HG02642 (cell line): ENCODE data around the gene LRBA.

ENCODE experiments used
- ATAC-seq: cut with Tn5 transposase; IDR thresholded peaks from one replicate; pipeline ENCODE4 v1.9.1; 2021; ENCODE audit warnings: mild to moderate bottlenecking; ENCODE audit not compliant: unreplicated experiment, poor library complexity

The LRBA gene

GRCh38 chr4:150609131-150609530 is 406.0 kb downstream of the LRBA start:
- ATAC-seq: no peak

- no peak for ATAC-seq
Observed at GRCh38 chr4:150600812-150601445, 414.2 kb downstream of the LRBA start.

- no peak for ATAC-seq
Observed at GRCh38 chr4:150599547-150599946, 415.5 kb downstream of the LRBA start.

GRCh38 chr4:150598909-150599308 is 416.2 kb downstream of the LRBA start:
- no peak for ATAC-seq

- ATAC-seq: no peak
Observed at GRCh38 chr4:150593996-150594395, 421.1 kb downstream of the LRBA start.

- ATAC-seq: no peak
Observed at GRCh38 chr4:150591904-150592303, 423.2 kb downstream of the LRBA start.

- ATAC-seq: no peak
Observed at GRCh38 chr4:150591406-150591805, 423.7 kb downstream of the LRBA start.

- ATAC-seq: no peak
Observed at GRCh38 chr4:150590631-150591030, 424.5 kb downstream of the LRBA start.

GRCh38 chr4:150589157-150589556 is 425.9 kb downstream of the LRBA start:
- no peak for ATAC-seq

- no peak for ATAC-seq
Observed at GRCh38 chr4:150588316-150588715, 426.8 kb downstream of the LRBA start.

GRCh38 chr4:150586162-150586810 is 428.8 kb downstream of the LRBA start:
- ATAC-seq: no peak

- no peak for ATAC-seq
Observed at GRCh38 chr4:150585611-150586010, 429.5 kb downstream of the LRBA start.

- no peak for ATAC-seq
Observed at GRCh38 chr4:150584111-150584915, 430.8 kb downstream of the LRBA start.

GRCh38 chr4:150583287-150584110 is 431.6 kb downstream of the LRBA start:
- no peak for ATAC-seq

- no peak for ATAC-seq
Observed at GRCh38 chr4:150582873-150583286, 432.2 kb downstream of the LRBA start.

GRCh38 chr4:150582146-150582872 is 432.8 kb downstream of the LRBA start, which contains the start of gene MAB21L2:
Gene MAB21L2 (plus strand): TSS chr4:150582151. CDS start chr4:150583030, 879 bp downstream.
- no peak for ATAC-seq

- ATAC-seq: no peak
Observed at GRCh38 chr4:150581641-150582051, 433.4 kb downstream of the LRBA start.

GRCh38 chr4:150581056-150581605 is 434.0 kb downstream of the LRBA start:
- ATAC-seq: no peak

GRCh38 chr4:150580306-150580705 is 434.8 kb downstream of the LRBA start:
- no peak for ATAC-seq
